HG03108 (cell line): ENCODE data around the gene LEP.

Experiments
- ATAC-seq: cut with Tn5 transposase; IDR thresholded peaks from one replicate; pipeline ENCODE4 v1.9.1; 2021; ENCODE audit warnings: moderate library complexity; ENCODE audit not compliant: unreplicated experiment

The LEP gene

GRCh38 chr7:128243273-128243672, 2.2 kb downstream of the LEP start:
- no peak for ATAC-seq

GRCh38 chr7:128244861-128245260, 3.8 kb downstream of the LEP start:
- no peak for ATAC-seq

DNA sequence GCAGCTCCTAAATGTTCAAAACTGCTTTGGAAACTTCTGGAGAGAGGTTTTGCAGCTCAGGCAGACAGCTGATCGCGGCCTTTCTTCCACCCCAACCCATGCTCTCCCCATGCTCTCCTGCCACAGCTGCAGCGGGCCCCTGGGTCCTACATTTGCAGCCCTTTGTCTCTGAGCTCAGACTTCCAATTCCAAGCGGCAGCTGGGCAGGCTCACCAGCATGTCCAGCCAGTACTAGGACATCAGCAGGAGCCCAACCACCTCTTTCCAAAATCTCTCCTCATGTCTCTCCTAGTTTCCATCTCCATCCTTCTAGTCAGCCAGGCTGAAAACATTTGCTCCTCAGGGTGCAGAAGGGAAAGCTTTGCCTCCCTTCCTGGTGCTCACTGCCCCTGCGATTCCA, 6.0 kb downstream of the LEP start:
- ATAC-seq, result no peak

- no peak for ATAC-seq
Measured at GRCh38 chr7:128247640-128248194, 6.6 kb downstream of the LEP start.

DNA sequence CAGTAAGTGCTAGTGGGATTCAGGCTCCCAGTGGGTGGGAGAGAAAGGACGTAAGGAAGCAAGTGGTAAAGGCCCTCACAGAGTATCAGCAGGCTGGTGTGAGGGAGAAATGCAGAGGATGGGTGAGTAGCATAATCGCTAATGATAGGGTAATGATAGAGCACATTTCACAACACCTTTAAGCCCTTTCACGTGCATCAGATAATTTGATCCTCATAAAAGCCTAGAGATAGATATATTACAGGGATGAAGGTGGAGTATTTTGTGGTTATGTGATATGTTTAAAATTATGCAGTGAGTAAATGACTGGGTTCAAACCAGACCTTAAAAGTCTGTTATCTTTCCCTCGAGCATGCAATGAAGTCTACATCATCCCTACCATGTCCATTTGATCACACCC, 10.3 kb downstream of the LEP start:
- no peak for ATAC-seq

DNA sequence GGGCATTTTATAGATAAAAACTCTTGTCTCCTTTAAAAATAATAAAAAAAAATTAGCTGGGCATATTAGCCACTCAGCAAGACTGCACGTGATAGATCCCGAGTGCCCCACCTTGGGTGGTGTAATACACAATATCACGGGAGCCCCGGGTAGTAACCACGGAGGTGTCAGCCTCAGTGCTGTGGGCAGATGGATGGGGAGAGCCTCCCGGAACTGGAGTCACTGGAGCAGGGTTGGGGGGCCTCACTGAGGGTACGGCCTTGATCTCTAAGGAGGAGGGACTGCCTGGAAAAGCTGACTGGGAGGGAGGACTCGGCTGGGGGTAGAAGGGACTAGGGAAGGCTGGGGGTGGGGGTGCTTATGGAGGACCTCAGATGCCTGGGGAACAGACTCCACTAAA, 12.6 kb downstream of the LEP start:
- ATAC-seq, result no peak

DNA sequence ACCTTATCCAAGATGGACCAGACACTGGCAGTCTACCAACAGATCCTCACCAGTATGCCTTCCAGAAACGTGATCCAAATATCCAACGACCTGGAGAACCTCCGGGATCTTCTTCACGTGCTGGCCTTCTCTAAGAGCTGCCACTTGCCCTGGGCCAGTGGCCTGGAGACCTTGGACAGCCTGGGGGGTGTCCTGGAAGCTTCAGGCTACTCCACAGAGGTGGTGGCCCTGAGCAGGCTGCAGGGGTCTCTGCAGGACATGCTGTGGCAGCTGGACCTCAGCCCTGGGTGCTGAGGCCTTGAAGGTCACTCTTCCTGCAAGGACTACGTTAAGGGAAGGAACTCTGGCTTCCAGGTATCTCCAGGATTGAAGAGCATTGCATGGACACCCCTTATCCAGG, 13.4 kb downstream of the LEP start:
- no peak for ATAC-seq

DNA sequence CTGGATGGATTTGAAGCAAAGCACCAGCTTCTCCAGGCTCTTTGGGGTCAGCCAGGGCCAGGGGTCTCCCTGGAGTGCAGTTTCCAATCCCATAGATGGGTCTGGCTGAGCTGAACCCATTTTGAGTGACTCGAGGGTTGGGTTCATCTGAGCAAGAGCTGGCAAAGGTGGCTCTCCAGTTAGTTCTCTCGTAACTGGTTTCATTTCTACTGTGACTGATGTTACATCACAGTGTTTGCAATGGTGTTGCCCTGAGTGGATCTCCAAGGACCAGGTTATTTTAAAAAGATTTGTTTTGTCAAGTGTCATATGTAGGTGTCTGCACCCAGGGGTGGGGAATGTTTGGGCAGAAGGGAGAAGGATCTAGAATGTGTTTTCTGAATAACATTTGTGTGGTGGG, 14.2 kb downstream of the LEP start:
- no peak for ATAC-seq

DNA sequence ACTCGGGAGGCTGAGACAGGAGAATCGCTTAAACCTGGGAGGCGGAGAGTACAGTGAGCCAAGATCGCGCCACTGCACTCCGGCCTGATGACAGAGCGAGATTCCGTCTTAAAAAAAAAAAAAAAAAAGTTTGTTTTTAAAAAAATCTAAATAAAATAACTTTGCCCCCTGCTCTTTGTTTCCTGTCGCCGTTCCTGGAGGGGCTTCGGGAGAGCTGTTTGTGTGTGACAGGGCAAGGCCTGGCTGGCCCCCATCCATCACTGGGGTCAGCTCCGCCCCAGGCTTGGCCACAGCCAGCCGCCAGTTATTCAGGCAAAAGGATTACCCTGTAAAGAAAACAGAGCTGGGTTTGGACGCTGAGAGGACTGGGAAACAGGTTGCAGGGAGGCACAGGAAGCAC, 16.4 kb downstream of the LEP start:
- ATAC-seq, result no peak

GRCh38 chr7:128259131-128260061, 18.3 kb downstream of the LEP start:
- no peak for ATAC-seq

- no peak for ATAC-seq
Measured at GRCh38 chr7:128260069-128260795, 19.2 kb downstream of the LEP start.

GRCh38 chr7:128262273-128263028, 21.4 kb downstream of the LEP start:
- ATAC-seq, result no peak

DNA sequence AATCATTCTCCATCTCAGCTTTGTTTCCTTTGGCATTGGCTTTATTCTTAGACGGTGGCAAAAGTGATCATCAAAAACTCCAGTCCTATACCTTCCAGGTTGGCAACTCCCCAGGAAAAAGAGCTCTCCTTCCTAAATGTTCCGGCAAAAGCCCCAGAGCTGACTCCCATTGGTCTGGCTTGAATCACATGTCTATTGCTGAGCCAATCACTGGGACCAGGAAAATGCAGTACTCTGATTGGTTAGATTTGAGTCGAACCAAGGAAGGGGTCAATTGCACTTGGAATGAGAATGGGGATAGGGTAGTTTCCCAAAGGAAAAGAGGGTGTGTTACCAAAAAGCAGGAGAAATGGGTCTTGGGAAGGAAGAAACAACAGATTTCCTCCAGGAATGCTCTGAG, 22.3 kb downstream of the LEP start:
- no peak for ATAC-seq

DNA sequence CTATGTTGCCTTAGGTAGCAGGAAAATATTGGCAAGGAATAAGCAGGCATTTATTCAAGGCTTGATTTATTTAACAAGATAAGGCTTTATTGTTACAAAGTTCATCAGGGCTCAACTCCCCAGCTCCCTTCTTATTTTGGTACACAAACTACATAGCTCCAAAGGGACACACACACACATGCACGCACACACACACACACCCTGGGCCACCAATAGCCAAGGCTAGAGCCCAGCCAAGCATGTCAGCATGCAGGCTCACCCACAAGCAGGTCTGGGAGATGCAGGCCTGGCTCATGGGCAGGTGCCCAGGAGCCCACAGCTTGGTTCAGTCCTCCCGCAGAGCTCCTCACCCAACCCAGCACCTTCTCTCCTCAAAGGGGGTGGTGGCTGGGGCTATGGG, 23.4 kb downstream of the LEP start:
- no peak for ATAC-seq

GRCh38 chr7:128265156-128265905, 24.3 kb downstream of the LEP start:
- no peak for ATAC-seq

GRCh38 chr7:128265906-128266300, 24.8 kb downstream of the LEP start:
- no peak for ATAC-seq

DNA sequence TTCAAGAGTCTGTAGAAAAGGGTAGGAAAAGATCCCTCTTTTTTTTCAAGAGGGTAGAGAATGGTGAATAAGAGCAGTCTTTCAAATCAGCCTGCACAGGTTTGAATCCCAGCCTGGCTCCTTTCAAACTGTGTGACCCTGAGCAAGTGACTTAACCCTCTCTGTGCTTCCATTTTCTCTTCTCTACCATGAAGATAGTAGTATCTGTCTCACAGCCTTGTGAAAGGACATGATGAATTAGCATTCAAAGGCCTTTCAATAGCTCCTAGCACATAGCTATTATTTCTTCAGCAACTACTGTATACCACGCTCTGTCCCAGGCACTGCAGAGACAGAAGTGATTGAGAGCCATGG, 25.4 kb downstream of the LEP start:
- no peak for ATAC-seq

DNA sequence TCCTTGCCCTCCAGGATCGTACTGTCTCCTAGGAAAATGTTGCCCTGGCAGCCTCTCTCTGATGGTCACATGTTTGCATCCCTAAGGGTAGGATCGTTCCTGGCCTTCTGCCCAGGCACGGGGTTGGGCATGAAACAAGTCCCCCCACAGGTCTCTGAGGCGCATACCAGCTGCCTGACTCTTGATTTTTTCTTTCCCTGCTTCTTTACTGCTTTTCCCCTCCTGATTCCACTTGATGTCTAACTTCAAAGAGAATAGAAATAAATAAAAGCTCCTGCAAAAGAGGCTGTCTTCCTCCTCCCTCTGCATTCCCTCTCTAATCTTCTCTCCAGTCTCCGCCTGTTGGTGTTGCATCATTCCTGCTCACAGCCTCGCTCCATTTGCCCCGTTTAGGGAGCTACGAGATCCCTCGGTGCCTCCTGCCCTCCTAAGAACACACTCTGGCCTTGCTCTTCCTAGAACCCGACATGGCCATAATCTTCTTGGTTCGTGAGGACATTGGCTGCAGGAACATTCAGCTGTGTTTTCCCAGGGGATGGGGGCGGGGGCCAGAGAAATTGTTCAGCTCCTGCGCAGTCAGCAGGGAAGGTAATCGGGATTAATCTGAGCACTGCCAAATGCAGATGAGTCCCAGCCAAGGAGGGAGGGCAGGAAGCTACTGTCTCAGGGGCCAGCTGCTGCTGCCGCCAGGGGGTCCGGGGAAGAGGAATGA, 26.0 kb downstream of the LEP start:
- ATAC-seq, result no peak

DNA sequence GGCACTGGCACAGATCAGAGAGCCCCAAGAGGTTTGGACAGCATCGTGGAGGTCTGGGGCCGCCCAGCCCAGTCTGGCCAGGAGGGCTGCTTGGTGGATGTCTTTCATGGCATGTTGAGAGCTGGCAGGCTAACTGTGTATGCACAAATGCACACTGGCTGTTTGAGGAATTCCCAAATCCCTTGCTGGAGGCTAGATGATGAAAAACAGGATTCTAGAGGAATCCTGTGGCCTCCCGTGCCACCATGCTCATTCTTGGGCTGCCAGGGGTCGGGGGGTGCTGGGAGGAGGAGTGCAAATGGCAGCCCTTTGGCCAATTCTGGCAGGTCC, 26.5 kb downstream of the LEP start:
- ATAC-seq, result no peak

- ATAC-seq, result no peak
Measured at GRCh38 chr7:128268233-128268632, 27.2 kb downstream of the LEP start.
